CD14-positive monocyte (primary cell): ENCODE results near the gene ADGRG1. TPM values are rescaled to one million over a fixed set of nuclear protein-coding genes. Genes with fewer than 3 reads are reported as not detected.

Source experiments
- DNase-seq, 3 donors: peaks; one replicate each; pipeline ENCODE4 v3.0.0-alpha.2; 2011 to 2022
- H2AFZ ChIP-seq: 2 replicates; pipeline ENCODE4 v1.6.0; 2012; ENCODE audit warnings: mild to moderate bottlenecking, low read depth, low read length, inconsistent platforms; ENCODE audit not compliant: insufficient read depth, poor library complexity, severe bottlenecking
- H3K27ac ChIP-seq, 2 donors: 1 replicate in 1 of 2; 2 replicates in 1 of 2; pipeline ENCODE4 v1.5.1; 2012 to 2013; ENCODE audit warnings: low read length in 2 of 2, control low read depth in 1 of 2, inconsistent platforms in 1 of 2, low read depth in 1 of 2, mild to moderate bottlenecking in 1 of 2
- H3K27me3 ChIP-seq, 2 donors: one replicate each; pipeline versions ENCODE4 v1.6.0 to v1.6.1; 2011 to 2013; ENCODE audit warnings: low read length in 2 of 2; ENCODE audit not compliant: control insufficient read depth in 2 of 2, insufficient read depth in 2 of 2
- H3K36me3 ChIP-seq, 2 donors: replicated peaks in 1 of 2; 1 replicate in 1 of 2; 2 replicates in 1 of 2; pipeline versions ENCODE4 v1.5.1 to v1.6.1; 2012 to 2013; ENCODE audit warnings: low read length in 2 of 2, control low read depth in 1 of 2, inconsistent platforms in 1 of 2, mild to moderate bottlenecking in 1 of 2; ENCODE audit not compliant: insufficient read depth in 2 of 2, control insufficient read depth in 1 of 2
- H3K4me1 ChIP-seq, 2 donors: 1 replicate in 1 of 2; 2 replicates in 1 of 2; pipeline versions ENCODE4 v1.5.1 to v1.6.1; 2012 to 2013; ENCODE audit warnings: low read length in 2 of 2, control low read depth in 1 of 2, inconsistent platforms in 1 of 2, mild to moderate bottlenecking in 1 of 2, moderate library complexity in 1 of 2; ENCODE audit not compliant: insufficient read depth in 2 of 2, control insufficient read depth in 1 of 2
- H3K4me2 ChIP-seq: replicated peaks from 2 replicates; pipeline ENCODE3; 2012; ENCODE audit warnings: low read length, moderate library complexity, mild to moderate bottlenecking; ENCODE audit not compliant: poor library complexity, severe bottlenecking; ENCODE audit errors: extremely low read depth
- H3K4me3 ChIP-seq, 3 experiments: fragments of 200-600 bp in 1 of 3; sonication (generic) in 1 of 3; replicated peaks in 1 of 3; 1 replicate in 2 of 3; 2 replicates in 1 of 3; pipeline ENCODE4 v1.5.1; 2011 to 2013; ENCODE audit warnings: low read length in 3 of 3, mild to moderate bottlenecking in 3 of 3, control low read depth in 2 of 3, low read depth in 2 of 3, inconsistent platforms in 1 of 3, moderate library complexity in 1 of 3
- H3K79me2 ChIP-seq: 2 replicates; pipeline ENCODE4 v1.6.0; 2012; ENCODE audit warnings: mild to moderate bottlenecking, control low read depth, inconsistent platforms, low read length, moderate library complexity; ENCODE audit not compliant: insufficient read depth
- H3K9ac ChIP-seq: 2 replicates; pipeline ENCODE4 v1.6.0; 2017; ENCODE audit warnings: low read length, mild to moderate bottlenecking; ENCODE audit not compliant: insufficient read depth, poor library complexity, severe bottlenecking
- H3K9me3 ChIP-seq, 2 donors: replicated peaks in 1 of 2; 1 replicate in 1 of 2; 2 replicates in 1 of 2; pipeline versions ENCODE4 v1.5.1 to v1.6.1; 2012 to 2013; ENCODE audit warnings: low read length in 2 of 2, control low read depth in 1 of 2; ENCODE audit not compliant: control insufficient read depth in 1 of 2, insufficient read depth in 1 of 2
- H4K20me1 ChIP-seq: 2 replicates; pipeline ENCODE4 v1.6.0; 2012; ENCODE audit warnings: mild to moderate bottlenecking, low read length, control low read depth, moderate library complexity; ENCODE audit not compliant: insufficient read depth
- H3K27ac Mint-ChIP-seq, 7 donors: one replicate each; pipeline ENCODE4 v1.8.0; 2020; ENCODE audit warnings: mild to moderate bottlenecking in 7 of 7, mixed read lengths in 7 of 7, moderate library complexity in 6 of 7, inconsistent platforms in 2 of 7
- H3K27me3 Mint-ChIP-seq, 3 donors: one replicate each; pipeline ENCODE4 v1.8.0; 2021 to 2022; ENCODE audit warnings: low read depth in 3 of 3, mild to moderate bottlenecking in 3 of 3, mixed read lengths in 3 of 3, moderate library complexity in 3 of 3, inconsistent platforms in 1 of 3
- H3K36me3 Mint-ChIP-seq, 2 donors: one replicate each; pipeline ENCODE4 v1.8.0; 2020; ENCODE audit warnings: mixed read lengths in 2 of 2, inconsistent platforms in 1 of 2, mild to moderate bottlenecking in 1 of 2
- H3K4me1 Mint-ChIP-seq: one replicate; pipeline ENCODE4 v1.8.0; 2020; ENCODE audit warnings: mild to moderate bottlenecking, mixed read lengths
- H3K4me3 Mint-ChIP-seq, 2 donors: one replicate each; pipeline ENCODE4 v1.8.0; 2020; ENCODE audit warnings: mild to moderate bottlenecking in 2 of 2, mixed read lengths in 2 of 2, moderate library complexity in 1 of 2
- H3K9me3 Mint-ChIP-seq, 7 donors: one replicate each; pipeline ENCODE4 v1.8.0; 2020 to 2022; ENCODE audit warnings: mixed read lengths in 7 of 7, mild to moderate bottlenecking in 6 of 7, moderate library complexity in 6 of 7, inconsistent platforms in 2 of 7
- CTCF ChIP-seq: fragments of 200-600 bp; IDR thresholded peaks from one replicate; pipeline ENCODE4 v1.8.0; 2022; ENCODE audit warnings: antibody characterized with exemption, mild to moderate bottlenecking
- WGBS: methylation state at CpG from one replicate; pipeline ENCODE4 v1.1.5; 2013; ENCODE audit warnings: missing lambda C conversion rate; ENCODE audit not compliant: insufficient coverage; 5-methylcytosine and 5-hydroxymethylcytosine counted together
- intact Hi-C, 2 donors: fragments of 100-400 bp; cut with micrococcal nuclease; formaldehyde crosslinking; loops; one replicate each; pipeline versions ENCODE4 v1.15.0 to v1.15.1; 2023
- polyA plus RNA-seq, 3 donors: library from polyadenylated mRNA; depleted of rRNA in 1 of 3; unstranded in 2 of 3; stranded (reverse) in 1 of 3; fragments of 300-500 nt in 2 of 3; fragments of >200 nt in 1 of 3; fragmentation: Illumina TruSeq in 2 of 3; gene quantifications; 1 replicate in 2 of 3; 2 replicates in 1 of 3; pipeline ENCODE4 v1.2.3, GENCODE V29; 2012 to 2021

ADGRG1 gene
- polyA plus RNA-seq, 3 donors: 0.07 to 0.39 (median 0.08) TPM

DNA sequence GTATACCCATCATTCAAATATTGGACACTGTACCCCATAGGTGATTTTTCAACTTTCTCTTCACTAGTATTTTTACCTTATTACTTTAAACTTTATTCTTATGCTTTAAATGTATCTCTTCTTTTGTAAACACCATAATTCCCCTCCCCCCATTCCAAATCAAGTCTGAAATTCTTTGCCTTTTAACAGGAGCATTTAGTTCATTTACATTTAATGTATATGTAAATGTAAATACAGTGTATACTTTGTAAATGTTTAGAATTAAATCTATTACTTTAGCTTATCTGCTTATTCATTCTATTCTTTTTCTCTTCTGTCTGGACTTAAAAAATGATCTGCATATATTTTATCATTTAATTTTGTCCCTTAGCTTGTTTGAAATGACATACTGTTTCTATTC, 30.0 kb upstream of the ADGRG1 start:
- peaks cover 4 to 19% of the 10 kb centered on the region in 2 donors for H3K4me1 ChIP-seq
- H3K36me3 ChIP-seq: no peaks in the 10 kb centered on the region
- H3K79me2 ChIP-seq: no peaks in the 10 kb centered on the region
- intact Hi-C loops: no loop called here
- H3K4me3 ChIP-seq: no peak overlapping the region
- H3K4me3 Mint-ChIP-seq: no peak overlapping the region
- no peak overlapping the region for H2AFZ ChIP-seq
- H3K27ac ChIP-seq: no peak overlapping the region
- H3K27me3 Mint-ChIP-seq: peaks cover 7 to 25% (median 23%) of the 10 kb centered on the region in 3 donors
- no peak overlapping the region for H3K27ac Mint-ChIP-seq
- H3K27me3 ChIP-seq: peaks cover 2 to 13% of the 10 kb centered on the region in 2 donors
- H3K9me3 Mint-ChIP-seq: peaks cover 5 to 11% (median 7%) of the 10 kb centered on the region in 7 donors
- no peaks in the 10 kb centered on the region for H3K9me3 ChIP-seq
- no peak overlapping the region for H3K4me2 ChIP-seq
- no peaks in the 10 kb centered on the region for H4K20me1 ChIP-seq
- no peaks in the 10 kb centered on the region for H3K36me3 Mint-ChIP-seq
- TF ChIP-seq CTCF: no peak
- peaks cover 15% of the 10 kb centered on the region for H3K4me1 Mint-ChIP-seq
- no peak for DNase-seq
- no peak overlapping the region for H3K9ac ChIP-seq

DNA sequence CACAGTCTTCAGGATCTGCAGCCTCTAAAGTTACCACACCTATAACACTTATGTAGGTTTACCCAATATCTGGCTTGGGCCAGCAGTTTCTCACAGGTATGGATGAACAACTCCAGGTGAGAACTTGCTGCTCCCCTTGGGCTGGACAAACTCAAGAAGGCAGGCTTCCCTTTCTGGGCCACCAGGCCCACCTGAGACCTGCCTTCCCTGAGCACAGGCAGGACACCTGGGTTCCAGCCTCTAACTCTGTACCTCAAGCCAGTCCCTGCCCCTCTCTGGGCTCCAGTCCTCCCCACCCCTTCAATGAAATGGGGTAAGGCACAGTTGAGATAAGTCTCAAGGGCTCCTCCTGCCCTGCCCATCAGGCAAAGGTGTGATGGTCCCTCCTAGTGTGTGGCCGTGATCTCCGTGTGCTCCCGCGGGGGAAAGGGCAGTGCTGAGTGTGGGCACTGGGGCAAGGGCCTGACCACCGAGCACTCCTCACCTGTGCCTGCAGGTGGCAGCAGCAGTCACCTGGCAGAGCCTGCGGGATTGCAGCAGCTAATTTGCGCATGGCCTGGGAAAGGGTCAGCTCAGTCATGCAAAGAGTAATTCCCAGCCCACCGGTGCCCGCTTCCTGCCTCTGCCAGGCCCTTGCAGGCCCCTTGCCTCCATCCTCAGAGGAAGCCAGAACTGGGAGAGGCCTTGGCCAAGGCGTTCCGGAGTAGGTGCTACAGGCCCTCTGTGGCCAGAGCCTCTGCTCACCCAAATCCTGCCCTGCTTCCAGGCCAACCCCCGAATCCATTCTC, 28.2 kb upstream of the ADGRG1 start:
- no peak for DNase-seq
- Histone ChIP-seq H3K9ac (no peak overlapping the region), H4K20me1 (no peaks in the 10 kb centered on the region), H3K4me1 (peaks cover 4 to 19% of the 10 kb centered on the region in 2 donors), H3K27me3 (peaks cover 2 to 14% of the 10 kb centered on the region in 2 donors), H3K27ac (no peak overlapping the region), H3K4me3 (no peak overlapping the region), H3K79me2 (no peaks in the 10 kb centered on the region), H3K36me3 (no peaks in the 10 kb centered on the region), H3K9me3 (no peaks in the 10 kb centered on the region), H3K4me2 (no peak overlapping the region), H2AFZ (no peak overlapping the region)
- Mint-ChIP-seq H3K4me1 (peaks cover 15% of the 10 kb centered on the region), H3K9me3 (peaks cover 5 to 10% (median 7%) of the 10 kb centered on the region in 7 donors), H3K27ac (no peak overlapping the region), H3K4me3 (no peak overlapping the region), H3K36me3 (no peaks in the 10 kb centered on the region), H3K27me3 (peaks cover 12 to 27% (median 25%) of the 10 kb centered on the region in 3 donors)
- 30% methylated on average over 12 of the region's 12 CpGs for WGBS
- peak; percentile 42 for TF ChIP-seq CTCF
- intact Hi-C loops: no loop called here
